Neuron (in vitro differentiated cells): ENCODE data around the gene SPAG16.
"Not testable (repeated sequence)": the region's sequence is repeated elsewhere in the genome, so short reads cannot be mapped to it uniquely, and the experiment has no call there.

Source experiments
- H2AFZ ChIP-seq: one replicate; pipeline ENCODE4 v1.6.1; 2013; ENCODE audit warnings: low read depth, mild to moderate bottlenecking, inconsistent platforms, low read length, moderate library complexity
- H3K27me3 ChIP-seq: one replicate; pipeline ENCODE4 v1.6.1; 2013; ENCODE audit warnings: low read length; ENCODE audit not compliant: insufficient read depth
- H3K36me3 ChIP-seq: one replicate; pipeline ENCODE4 v1.6.1; 2013; ENCODE audit warnings: low read length; ENCODE audit not compliant: insufficient read depth
- H3K4me1 ChIP-seq: one replicate; pipeline ENCODE4 v1.6.1; 2013; ENCODE audit warnings: low read length; ENCODE audit not compliant: insufficient read depth
- H3K4me3 ChIP-seq: 2 replicates; pipeline ENCODE4 v1.5.1; 2013; ENCODE audit warnings: mild to moderate bottlenecking, low read length, moderate library complexity
- H3K9me3 ChIP-seq: one replicate; pipeline ENCODE4 v1.6.1; 2013; ENCODE audit warnings: low read length

The SPAG16 gene

DNA sequence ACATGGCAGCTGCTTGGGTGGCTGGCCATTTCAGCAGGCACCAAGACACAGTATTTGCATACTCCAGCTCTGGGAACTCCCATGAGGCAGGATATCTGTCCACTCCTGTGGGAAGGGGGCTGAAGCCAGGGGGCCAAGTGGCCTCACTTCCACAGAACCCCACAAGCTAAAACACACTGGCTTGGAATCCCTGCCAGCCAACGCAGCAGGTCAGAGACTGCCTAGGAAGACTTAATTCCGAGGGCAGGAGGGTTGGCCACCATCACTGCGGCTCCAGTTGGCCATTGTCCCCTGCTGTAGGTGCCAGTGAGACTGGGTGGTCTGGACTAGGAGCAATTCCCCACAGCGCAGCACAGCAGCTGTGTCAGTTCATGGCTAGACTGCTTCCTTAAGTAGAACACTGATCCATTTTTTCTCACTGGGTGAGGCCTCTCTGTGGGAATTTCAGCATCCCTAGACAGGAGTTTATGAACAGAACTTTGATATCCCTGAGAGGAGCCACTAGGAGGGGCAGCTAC lies 52.0 kb downstream of the SPAG16 start:
- no peaks in the 10 kb centered on the region for H3K27me3 ChIP-seq
- H3K4me1 ChIP-seq = no peaks in the 10 kb centered on the region
- no peak overlapping the region for H3K4me3 ChIP-seq
- peaks cover 10% of the 10 kb centered on the region for H3K9me3 ChIP-seq
- H2AFZ ChIP-seq = no peak overlapping the region
- H3K36me3 ChIP-seq = no peaks in the 10 kb centered on the region

- no peak overlapping the region for H2AFZ ChIP-seq
- H3K36me3 ChIP-seq = peaks cover 5% of the 10 kb centered on the region
- H3K4me3 ChIP-seq = no peak overlapping the region
- peaks cover 4% of the 10 kb centered on the region for H3K9me3 ChIP-seq
- no peaks in the 10 kb centered on the region for H3K4me1 ChIP-seq
- no peaks in the 10 kb centered on the region for H3K27me3 ChIP-seq
These were observed 69.2 kb downstream of the SPAG16 start for GRCh38 chr2:213353419-213353818.

DNA sequence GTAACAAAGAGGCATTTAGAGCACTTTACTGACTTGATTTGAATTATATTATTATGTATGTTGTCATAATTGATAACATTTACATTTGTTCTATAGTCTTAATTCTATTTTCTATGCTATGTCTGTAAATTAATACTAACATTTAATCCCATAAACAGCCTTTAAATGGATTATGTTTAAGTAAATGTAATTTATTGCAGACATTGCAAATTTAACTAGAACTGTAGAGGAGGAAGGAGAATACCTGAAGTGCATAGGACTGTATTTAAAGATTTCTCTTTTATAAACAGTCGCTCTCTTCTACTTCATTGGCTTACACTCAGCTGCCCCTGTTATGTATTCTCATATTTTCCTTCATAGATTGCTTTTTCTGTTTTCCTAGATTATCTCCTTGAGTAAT lies 92.4 kb downstream of the SPAG16 start:
- no peaks in the 10 kb centered on the region for H3K36me3 ChIP-seq
- no peak overlapping the region for H3K4me3 ChIP-seq
- H3K9me3 ChIP-seq = no peaks in the 10 kb centered on the region
- H3K4me1 ChIP-seq = no peaks in the 10 kb centered on the region
- H2AFZ ChIP-seq = no peak overlapping the region
- H3K27me3 ChIP-seq = no peaks in the 10 kb centered on the region

- not testable (repeated sequence) for H3K36me3 ChIP-seq, H3K27me3 ChIP-seq, H2AFZ ChIP-seq, H3K4me3 ChIP-seq, H3K4me1 ChIP-seq, H3K9me3 ChIP-seq
These were observed 122.8 kb downstream of the SPAG16 start for GRCh38 chr2:213407027-213407426.

- not testable (repeated sequence) for H3K27me3 ChIP-seq, H3K4me1 ChIP-seq, H3K36me3 ChIP-seq, H3K9me3 ChIP-seq, H2AFZ ChIP-seq, H3K4me3 ChIP-seq
These were observed 124.3 kb downstream of the SPAG16 start for GRCh38 chr2:213408426-213409070.

DNA sequence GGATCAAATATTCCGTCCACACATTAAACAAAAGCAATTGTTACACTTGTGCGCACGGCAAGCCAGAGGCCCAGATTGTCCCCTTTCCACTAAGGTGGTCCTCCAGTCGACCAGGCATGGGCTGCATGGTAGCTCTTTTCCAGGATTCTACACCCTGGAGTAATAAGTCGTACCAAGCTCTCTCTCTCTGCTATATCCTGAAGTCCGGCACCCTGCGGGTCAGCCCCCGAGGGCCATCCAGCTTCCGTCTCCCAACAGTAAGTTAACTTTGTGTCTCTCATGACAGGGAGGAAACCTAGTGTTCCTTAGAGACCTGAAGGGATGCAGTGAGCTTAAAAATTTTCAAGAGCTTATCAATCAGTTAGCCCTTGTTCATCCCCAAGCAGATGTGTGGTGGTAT lies 126.4 kb downstream of the SPAG16 start:
- not testable (repeated sequence) for H3K9me3 ChIP-seq, H2AFZ ChIP-seq, H3K4me1 ChIP-seq, H3K27me3 ChIP-seq, H3K36me3 ChIP-seq, H3K4me3 ChIP-seq

DNA sequence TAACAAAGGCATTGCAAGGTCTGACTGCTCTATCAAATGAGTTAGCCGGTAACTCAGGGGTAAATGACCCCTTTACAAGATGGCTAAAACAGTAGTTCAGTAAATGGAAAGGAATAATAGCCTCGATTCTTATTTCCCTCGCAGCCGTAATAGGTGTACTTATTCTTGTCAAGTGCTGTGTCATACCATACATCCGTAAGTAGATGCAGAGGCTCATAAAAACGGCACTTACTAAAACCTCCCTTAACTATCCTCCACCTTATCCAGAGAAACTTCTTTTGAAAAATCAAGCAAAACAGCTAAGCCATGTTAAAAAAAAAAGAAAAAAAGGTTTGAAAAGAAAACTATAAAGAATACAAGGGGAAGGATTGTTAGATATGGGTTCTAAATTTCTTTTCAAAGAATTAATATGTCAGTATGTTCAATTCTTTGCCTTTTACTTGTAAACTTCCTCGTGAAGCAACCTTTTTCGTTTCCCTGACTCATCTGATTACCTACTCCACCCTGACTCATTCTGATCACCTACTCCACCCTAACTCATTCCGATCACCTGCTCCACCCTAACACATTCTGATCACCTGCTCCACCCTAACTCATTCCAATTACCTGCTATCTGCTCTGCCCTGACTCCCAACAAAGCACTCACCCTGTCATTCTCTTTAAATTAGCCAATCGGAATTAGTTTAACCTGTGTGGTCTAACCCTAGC lies 127.5 kb downstream of the SPAG16 start:
- Histone ChIP-seq H3K27me3 (no peaks in the 10 kb centered on the region), H3K9me3 (no peaks in the 10 kb centered on the region), H3K4me1 (no peaks in the 10 kb centered on the region), H3K36me3 (no peaks in the 10 kb centered on the region), H3K4me3 (no peak overlapping the region), H2AFZ (no peak overlapping the region)

GRCh38 chr2:213415093-213415492 lies 130.8 kb downstream of the SPAG16 start:
- H3K4me3 ChIP-seq = no peak overlapping the region
- H3K27me3 ChIP-seq = no peaks in the 10 kb centered on the region
- no peak overlapping the region for H2AFZ ChIP-seq
- no peaks in the 10 kb centered on the region for H3K4me1 ChIP-seq
- no peaks in the 10 kb centered on the region for H3K36me3 ChIP-seq
- no peaks in the 10 kb centered on the region for H3K9me3 ChIP-seq

GRCh38 chr2:213416832-213417231 lies 132.6 kb downstream of the SPAG16 start:
- no peaks in the 10 kb centered on the region for H3K27me3 ChIP-seq
- no peaks in the 10 kb centered on the region for H3K4me1 ChIP-seq

DNA sequence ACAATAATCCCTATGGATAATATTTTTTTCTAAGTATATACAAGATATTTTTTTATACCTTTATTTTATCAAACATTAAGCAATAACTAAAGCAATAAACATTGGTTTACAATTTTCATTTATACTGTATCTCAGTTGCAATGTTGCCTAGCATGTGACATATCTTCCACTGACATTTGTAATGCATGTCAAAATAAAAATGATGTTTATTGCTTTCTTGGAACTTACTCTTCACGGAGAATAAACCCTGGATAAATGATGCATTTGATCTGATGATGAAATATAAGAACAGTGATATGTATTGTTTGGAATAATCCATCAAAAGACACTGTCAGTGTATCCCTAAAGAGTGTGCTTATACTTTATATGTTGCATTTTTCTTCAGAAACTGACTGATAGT lies 135.7 kb downstream of the SPAG16 start:
- Histone ChIP-seq H2AFZ (no peak overlapping the region), H3K4me1 (no peaks in the 10 kb centered on the region), H3K27me3 (no peaks in the 10 kb centered on the region), H3K36me3 (no peaks in the 10 kb centered on the region), H3K9me3 (peaks cover 4% of the 10 kb centered on the region), H3K4me3 (no peak overlapping the region)

More at GRCh38 chr2:213416832-213417231, 132.6 kb downstream of the SPAG16 start:
- Histone ChIP-seq H3K4me3 (no peak overlapping the region), H3K36me3 (no peaks in the 10 kb centered on the region), H3K9me3 (peaks cover 4% of the 10 kb centered on the region), H2AFZ (no peak overlapping the region)

DNA sequence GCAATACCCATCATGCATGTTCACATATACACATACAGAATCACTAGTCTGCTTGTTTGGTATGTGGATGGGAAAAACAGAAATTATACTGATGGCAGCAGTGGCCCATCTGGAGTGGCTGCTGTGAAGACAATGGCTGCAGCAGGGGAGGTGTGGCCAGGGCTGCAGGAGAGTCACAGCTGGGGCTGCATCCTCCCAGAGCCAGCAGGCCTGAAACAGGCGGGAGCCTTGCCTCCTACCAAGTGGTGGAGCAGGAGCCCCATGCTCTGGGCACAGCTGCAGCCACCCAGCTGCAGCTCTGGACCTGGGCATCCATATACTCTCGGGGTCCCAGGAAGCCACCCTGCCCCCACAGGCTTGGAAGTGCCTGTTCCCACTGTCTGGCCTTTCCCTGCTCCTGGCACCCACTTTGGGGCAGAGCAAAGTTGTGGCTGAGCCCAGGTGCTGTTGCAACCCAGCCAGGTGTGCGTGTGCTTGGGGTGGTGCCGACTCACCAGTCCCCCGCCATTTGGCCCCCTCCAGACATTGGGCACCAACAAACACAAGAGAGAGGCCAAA lies 136.6 kb downstream of the SPAG16 start:
- Histone ChIP-seq H2AFZ (no peak overlapping the region), H3K4me1 (no peaks in the 10 kb centered on the region), H3K4me3 (no peak overlapping the region), H3K36me3 (no peaks in the 10 kb centered on the region), H3K9me3 (peaks cover 4% of the 10 kb centered on the region), H3K27me3 (no peaks in the 10 kb centered on the region)

DNA sequence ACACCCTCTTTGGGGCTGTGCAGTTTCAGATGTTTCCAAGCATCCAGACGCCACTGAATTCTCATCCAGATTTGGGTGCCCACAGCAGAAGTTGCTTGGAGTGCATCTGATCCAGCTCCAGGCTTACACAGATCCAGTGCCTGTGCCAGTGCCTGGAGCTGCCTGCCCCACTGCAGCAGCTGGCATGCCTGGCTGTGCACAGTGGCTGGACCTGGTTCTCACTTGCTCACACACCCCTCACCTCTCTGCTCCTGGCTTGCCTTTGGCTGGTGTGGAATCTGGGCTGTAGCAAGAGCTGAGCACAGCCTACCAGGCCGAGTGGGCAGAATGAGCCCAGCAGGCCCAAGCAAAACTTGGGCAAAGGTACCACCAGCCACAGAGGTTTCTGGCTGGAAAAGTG lies 137.9 kb downstream of the SPAG16 start:
- H3K36me3 ChIP-seq = no peaks in the 10 kb centered on the region
- H2AFZ ChIP-seq = no peak overlapping the region
- no peaks in the 10 kb centered on the region for H3K4me1 ChIP-seq
- no peak overlapping the region for H3K4me3 ChIP-seq
- H3K9me3 ChIP-seq = peaks cover 4% of the 10 kb centered on the region
- no peaks in the 10 kb centered on the region for H3K27me3 ChIP-seq

- no peak overlapping the region for H3K4me3 ChIP-seq
- H3K27me3 ChIP-seq = no peaks in the 10 kb centered on the region
- no peak overlapping the region for H2AFZ ChIP-seq
- H3K9me3 ChIP-seq = peaks cover 4% of the 10 kb centered on the region
- H3K4me1 ChIP-seq = no peaks in the 10 kb centered on the region
- H3K36me3 ChIP-seq = no peaks in the 10 kb centered on the region
These were observed 141.4 kb downstream of the SPAG16 start for GRCh38 chr2:213425618-213426017.
